Hepatocyte (in vitro differentiated cells): ENCODE results near the gene PUSL1.

Source experiments
- CTCF ChIP-seq: fragments of 200-600 bp; sonication (generic); IDR thresholded peaks from 2 replicates; pipeline ENCODE4 v1.5.1; 2016; ENCODE audit warnings: antibody characterized with exemption, mild to moderate bottlenecking; ENCODE audit not compliant: poor library complexity
- EZH2 ChIP-seq: fragments of 200-600 bp; sonication (generic); IDR thresholded peaks from 2 replicates; pipeline ENCODE4 v1.6.1; 2016; ENCODE audit warnings: antibody characterized with exemption, mild to moderate bottlenecking, borderline replicate concordance
- EZH2phosphoT487 ChIP-seq: fragments of 200-600 bp; sonication (generic); IDR thresholded peaks from one replicate; pipeline ENCODE4 v1.6.1; 2018; ENCODE audit warnings: antibody characterized with exemption, mild to moderate bottlenecking, low read depth, moderate library complexity; ENCODE audit not compliant: unreplicated experiment, severe bottlenecking

GRCh38 chr1:1340791-1341548, 32.6 kb downstream of the PUSL1 start:
- no peak for TF ChIP-seq EZH2
- no peak for TF ChIP-seq CTCF
- TF ChIP-seq EZH2phosphoT487 = no peak
